GM23338 (cell line): ENCODE measurements around the gene DRG2.

Experiments
- CREB1 ChIP-seq: fragments of 250-450 bp; sonication (Bioruptor Pico); IDR thresholded peaks from 2 replicates; pipeline ENCODE4 v1.5.0; 2020; ENCODE audit warnings: low read depth, mild to moderate bottlenecking, moderate library complexity
- CTCF ChIP-seq, 2 experiments: fragments of 200-600 bp in 1 of 2; sonication (generic) in 1 of 2; conservative IDR thresholded peaks; 2 replicates each; pipeline versions ENCODE4 v1.5.1 to v1.6.1; 2016 to 2017; ENCODE audit warnings: antibody characterized with exemption in 2 of 2, low read depth in 2 of 2, mild to moderate bottlenecking in 2 of 2, moderate library complexity in 1 of 2
- ETS1 ChIP-seq: IDR thresholded peaks from 2 replicates; pipeline ENCODE4 v1.6.1; 2016; ENCODE audit warnings: antibody characterized with exemption
- EZH2 ChIP-seq: fragments of 200-600 bp; sonication (generic); IDR thresholded peaks from one replicate; pipeline ENCODE4 v1.8.0; 2017; ENCODE audit warnings: antibody characterized with exemption, mild to moderate bottlenecking, low read depth; ENCODE audit not compliant: unreplicated experiment
- EZH2phosphoT487 ChIP-seq: fragments of 200-600 bp; sonication (generic); IDR thresholded peaks from one replicate; pipeline ENCODE4 v1.8.1; 2018; ENCODE audit warnings: antibody characterized with exemption; ENCODE audit not compliant: unreplicated experiment
- JUNB ChIP-seq: IDR thresholded peaks from one replicate; pipeline ENCODE4 v1.6.1; 2016; ENCODE audit warnings: antibody characterized with exemption; ENCODE audit not compliant: unreplicated experiment
- NANOG ChIP-seq: IDR thresholded peaks from 2 replicates; pipeline ENCODE4 v1.6.1; 2016; ENCODE audit warnings: antibody characterized with exemption, borderline replicate concordance
- POLR2AphosphoS5 ChIP-seq: IDR thresholded peaks from 2 replicates; pipeline ENCODE4 v1.6.1; 2016; ENCODE audit warnings: antibody characterized with exemption, low read depth
- REST ChIP-seq: IDR thresholded peaks from one replicate; pipeline ENCODE4 v1.6.1; 2018; ENCODE audit warnings: antibody characterized with exemption; ENCODE audit not compliant: unreplicated experiment
- STAT1 ChIP-seq: IDR thresholded peaks from one replicate; pipeline ENCODE4 v1.6.1; 2016; ENCODE audit warnings: antibody characterized with exemption; ENCODE audit not compliant: unreplicated experiment
- ZNF114 ChIP-seq: fragments of 250-450 bp; sonication (Bioruptor Pico); IDR thresholded peaks from 2 replicates; pipeline ENCODE4 v1.5.0; 2020; ENCODE audit warnings: mild to moderate bottlenecking, moderate library complexity
- ZNF331 ChIP-seq: fragments of 250-450 bp; sonication (Bioruptor Pico); IDR thresholded peaks from 2 replicates; pipeline ENCODE4 v1.5.0; 2020; ENCODE audit warnings: low read depth, mild to moderate bottlenecking, moderate library complexity
- ZNF462 ChIP-seq: fragments of 250-450 bp; sonication (Bioruptor Pico); IDR thresholded peaks from 2 replicates; pipeline ENCODE4 v1.5.0; 2020; ENCODE audit warnings: mild to moderate bottlenecking, moderate library complexity

- TF ChIP-seq CTCF (conservative IDR thresholded peaks at IDR 0.05; ENCODE audit: low read depth in 2 of 2) (no peak), EZH2 (no peak), POLR2AphosphoS5 (no peak), EZH2phosphoT487 (no peak), REST (no peak), CREB1 (CRISPR knock-in tag) (no peak), STAT1 (no peak), ZNF114 (CRISPR knock-in tag) (no peak), NANOG (no peak), JUNB (no peak), ZNF462 (CRISPR knock-in tag) (no peak), ZNF331 (CRISPR knock-in tag) (no peak), ETS1 (no peak)
These were observed 60.8 kb downstream of the DRG2 start for GRCh38 chr17:18148586-18148985.
